ENCODE measurements around the gene MAP10.

DNA sequence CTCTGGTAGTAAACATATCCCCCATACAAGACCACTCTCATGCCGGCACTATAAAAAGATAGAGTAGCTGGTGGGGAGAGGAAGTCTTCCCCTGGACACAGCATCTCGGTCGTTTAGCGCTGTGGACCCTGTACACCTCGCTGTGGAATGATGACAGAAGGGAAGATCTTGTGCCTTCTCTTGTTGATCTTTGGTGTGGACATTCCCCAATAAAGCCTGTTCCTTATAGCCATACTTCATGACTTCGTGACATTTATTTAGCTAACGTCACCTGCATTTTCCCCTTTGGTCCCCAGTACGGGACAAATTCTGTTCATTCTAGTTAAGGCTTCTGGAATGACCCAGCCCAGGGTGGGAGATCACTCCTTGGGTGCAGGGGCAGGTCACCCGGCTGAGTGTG is 24.9 kb upstream of the MAP10 start:
- TF ChIP-seq CTCF (IDR thresholded peaks at IDR 0.05; ENCODE audit: borderline replicate concordance, extremely low read depth, low read length, poor library complexity, severe bottlenecking) = no peak
- TF ChIP-seq EZH2 (IDR thresholded peaks at IDR 0.05; ENCODE audit: borderline replicate concordance, low read depth, low read length, severe bottlenecking) = no peak

All from DND-41 (cell line).